PC-9 (cell line): ENCODE data around the gene AASS. TPM values are rescaled to one million over a fixed set of nuclear protein-coding genes. Genes with fewer than 3 reads are reported as not detected.
A peak's percentile ranks its signal among the peaks of the same experiment; 100 is the strongest.

Experiments
- BruUV-seq: library from RNA; stranded (reverse); fragments of 400-500 nt; replicated peaks from 2 replicates; lab custom pipeline; 2021; lab: Mats Ljungman, UMichigan
- CTCF ChIA-PET: fragments of 300-600 bp; sonication (Branson Sonifier 250); formaldehyde crosslinking; loops from one replicate; lab custom pipeline; 2022; ENCODE audit warnings: antibody characterized with exemption; lab: Charles Lee
- POLR2A ChIA-PET: fragments of 300-600 bp; sonication (Branson Sonifier 250); formaldehyde crosslinking; loops from one replicate; lab custom pipeline; 2022; ENCODE audit warnings: antibody characterized with exemption; ENCODE audit not compliant: unreplicated experiment; lab: Charles Lee
- DNase-seq, 2 experiments: peaks; one replicate each; pipeline versions ENCODE4 v3.0.0 to v3.0.0-alpha.2; 2015 to 2022; ENCODE audit warnings: mixed read lengths in 1 of 2
- H2AFZ ChIP-seq: fragments of 200-600 bp; sonication (generic); 2 replicates; pipeline ENCODE4 v1.8.1; 2017; ENCODE audit warnings: antibody characterized with exemption
- H3F3A ChIP-seq: fragments of 200-600 bp; sonication (generic); 2 replicates; pipeline ENCODE4 v1.8.1; 2017; ENCODE audit warnings: antibody characterized with exemption, mild to moderate bottlenecking, low read depth; ENCODE audit not compliant: insufficient read depth
- H3K27ac ChIP-seq: fragments of 200-600 bp; sonication (generic); 2 replicates; pipeline ENCODE4 v1.6.1; 2016; ENCODE audit warnings: mixed run types
- H3K27me3 ChIP-seq: fragments of 200-600 bp; sonication (generic); 2 replicates; pipeline ENCODE4 v1.6.1; 2016; ENCODE audit warnings: low read depth, mixed run types; ENCODE audit not compliant: insufficient read depth
- H3K36me3 ChIP-seq: fragments of 200-600 bp; sonication (generic); 2 replicates; pipeline ENCODE4 v1.6.1; 2016; ENCODE audit warnings: low read depth, mixed run types
- H3K4me1 ChIP-seq: fragments of 200-600 bp; sonication (generic); replicated peaks from 2 replicates; pipeline ENCODE4 v1.6.1; 2016; ENCODE audit warnings: mixed run types; ENCODE audit not compliant: insufficient read depth
- H3K4me2 ChIP-seq: fragments of 200-600 bp; sonication (generic); 2 replicates; pipeline ENCODE4 v1.6.1; 2017; ENCODE audit warnings: mixed run types
- H3K4me3 ChIP-seq: fragments of 200-600 bp; sonication (generic); 2 replicates; pipeline ENCODE4 v1.6.1; 2016; ENCODE audit warnings: mixed run types
- H3K79me2 ChIP-seq: fragments of 200-600 bp; sonication (generic); 2 replicates; pipeline ENCODE4 v1.6.1; 2017; ENCODE audit warnings: low read depth, mixed run types
- H3K9me2 ChIP-seq: fragments of 200-600 bp; sonication (generic); 2 replicates; pipeline ENCODE4 v1.8.1; 2017; ENCODE audit warnings: mild to moderate bottlenecking; ENCODE audit not compliant: insufficient read depth
- H3K9me3 ChIP-seq: fragments of 200-600 bp; sonication (generic); 2 replicates; pipeline ENCODE4 v1.8.1; 2016; ENCODE audit warnings: low read depth; ENCODE audit not compliant: insufficient read depth
- H4K20me1 ChIP-seq: fragments of 200-600 bp; sonication (generic); 2 replicates; pipeline ENCODE4 v1.8.1; 2017; ENCODE audit not compliant: insufficient read depth
- EZH2 ChIP-seq: fragments of 200-600 bp; sonication (generic); IDR thresholded peaks from 2 replicates; pipeline ENCODE4 v1.8.0; 2017; ENCODE audit warnings: antibody characterized with exemption, low read depth
- intact Hi-C: fragments of 100-400 bp; cut with micrococcal nuclease; formaldehyde crosslinking; loops from one replicate; pipeline ENCODE4 v1.10.0; 2022; ENCODE audit not compliant: unreplicated experiment
- total RNA-seq: library from RNA; stranded (reverse); gene quantifications from 2 replicates; pipeline ENCODE4 v1.2.3, GENCODE V29; 2021
- TF ChIP-seq, protein P1 (sequence below): fragments of 200-600 bp; sonication (generic); conservative IDR thresholded peaks from 2 replicates; pipeline ENCODE4 v1.6.1; 2017; ENCODE audit warnings: mixed run types, antibody characterized with exemption, mild to moderate bottlenecking, moderate library complexity

AASS gene
- total RNA-seq, 1 experiment from 2014 or later: 8.5 TPM

DNA sequence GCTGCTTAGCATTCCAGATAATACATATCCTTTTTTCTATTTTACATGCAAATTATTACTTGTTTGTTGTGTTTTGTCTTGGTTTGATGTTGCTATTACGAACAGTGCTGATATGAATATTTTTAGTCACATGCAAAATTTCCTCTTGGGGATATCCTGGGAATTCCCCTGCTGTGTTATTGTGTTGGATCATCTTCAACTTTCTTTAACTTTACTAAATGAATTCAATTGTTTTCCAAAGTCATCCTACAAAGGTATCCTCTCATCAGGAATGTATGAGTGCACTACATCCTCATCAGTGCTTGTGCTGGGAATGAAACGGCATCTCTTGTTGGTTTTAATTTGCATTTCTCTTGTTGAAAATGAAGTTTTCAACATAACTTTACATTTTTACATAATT is 87.1 kb downstream of the AASS start:
- no peak overlapping the region for H3K4me3 ChIP-seq
- TF ChIP-seq, protein P1, sequence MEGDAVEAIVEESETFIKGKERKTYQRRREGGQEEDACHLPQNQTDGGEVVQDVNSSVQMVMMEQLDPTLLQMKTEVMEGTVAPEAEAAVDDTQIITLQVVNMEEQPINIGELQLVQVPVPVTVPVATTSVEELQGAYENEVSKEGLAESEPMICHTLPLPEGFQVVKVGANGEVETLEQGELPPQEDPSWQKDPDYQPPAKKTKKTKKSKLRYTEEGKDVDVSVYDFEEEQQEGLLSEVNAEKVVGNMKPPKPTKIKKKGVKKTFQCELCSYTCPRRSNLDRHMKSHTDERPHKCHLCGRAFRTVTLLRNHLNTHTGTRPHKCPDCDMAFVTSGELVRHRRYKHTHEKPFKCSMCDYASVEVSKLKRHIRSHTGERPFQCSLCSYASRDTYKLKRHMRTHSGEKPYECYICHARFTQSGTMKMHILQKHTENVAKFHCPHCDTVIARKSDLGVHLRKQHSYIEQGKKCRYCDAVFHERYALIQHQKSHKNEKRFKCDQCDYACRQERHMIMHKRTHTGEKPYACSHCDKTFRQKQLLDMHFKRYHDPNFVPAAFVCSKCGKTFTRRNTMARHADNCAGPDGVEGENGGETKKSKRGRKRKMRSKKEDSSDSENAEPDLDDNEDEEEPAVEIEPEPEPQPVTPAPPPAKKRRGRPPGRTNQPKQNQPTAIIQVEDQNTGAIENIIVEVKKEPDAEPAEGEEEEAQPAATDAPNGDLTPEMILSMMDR: no peak
- H3K9me2 ChIP-seq: no peaks in the 10 kb centered on the region
- ChIA-PET POLR2A (no interaction called here), CTCF (no interaction called here)
- no peaks in the 10 kb centered on the region for H3K4me1 ChIP-seq
- H3K9me3 ChIP-seq: no peaks in the 10 kb centered on the region
- no TSS peak for BruUV-seq
- no peak for DNase-seq
- intact Hi-C loops: no loop called here
- no peak overlapping the region for H3K4me2 ChIP-seq
- no peaks in the 10 kb centered on the region for H4K20me1 ChIP-seq
- H2AFZ ChIP-seq: no peak overlapping the region
- H3K36me3 ChIP-seq: no peaks in the 10 kb centered on the region
- no peak overlapping the region for H3K27ac ChIP-seq
- no peaks in the 10 kb centered on the region for H3F3A ChIP-seq
- H3K27me3 ChIP-seq: no peaks in the 10 kb centered on the region
- H3K79me2 ChIP-seq: no peaks in the 10 kb centered on the region

DNA sequence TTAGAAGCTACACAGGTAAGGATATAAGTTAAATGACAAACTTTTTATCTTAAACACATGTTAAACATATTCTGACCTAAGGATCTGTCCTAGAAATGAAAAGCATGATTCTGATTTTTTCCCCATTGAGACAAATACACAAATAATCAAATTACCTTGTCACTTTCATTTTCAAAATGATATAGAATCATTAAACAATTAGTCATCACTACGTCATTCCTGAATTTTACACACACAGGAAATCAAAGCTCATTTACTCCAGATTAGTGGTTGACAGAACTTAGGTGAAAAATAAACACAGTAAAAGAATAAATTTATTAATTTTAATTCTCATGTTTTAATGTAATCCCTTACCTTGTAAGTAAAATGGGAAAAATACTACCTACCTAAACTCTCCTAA is 89.0 kb downstream of the AASS start:
- no peak for DNase-seq
- Histone ChIP-seq H4K20me1 (no peaks in the 10 kb centered on the region), H3K36me3 (no peaks in the 10 kb centered on the region), H3K27me3 (no peaks in the 10 kb centered on the region), H3K9me3 (no peaks in the 10 kb centered on the region), H3K4me1 (no peaks in the 10 kb centered on the region), H3K4me3 (no peak overlapping the region), H3F3A (no peaks in the 10 kb centered on the region), H3K4me2 (0 out of 2 replicates have a peak overlapping the region, but pooled peaks have one; percentile 14), H3K27ac (no peak overlapping the region), H2AFZ (peak overlapping the region; percentile 19; the same call in 1 of the 2 replicates), H3K79me2 (no peaks in the 10 kb centered on the region), H3K9me2 (no peaks in the 10 kb centered on the region)
- intact Hi-C loops: no loop called here
- ChIA-PET CTCF (no interaction called here), POLR2A (interaction anchor here (0.7 kb wide), 1 partner anchor 704 kb away, joined by 3 read pairs; no protein-coding TSS in a partner anchor)
- no peak for TF ChIP-seq EZH2
- TF ChIP-seq, protein P1: no peak
- no TSS peak for BruUV-seq

- no TSS peak for BruUV-seq
- POLR2A ChIA-PET: no interaction called here
- Histone ChIP-seq H3K79me2 (no peaks in the 10 kb centered on the region), H3K27ac (no peak overlapping the region), H3K4me3 (no peak overlapping the region), H3K36me3 (no peaks in the 10 kb centered on the region), H4K20me1 (no peaks in the 10 kb centered on the region), H3K9me2 (no peaks in the 10 kb centered on the region), H3F3A (no peaks in the 10 kb centered on the region), H2AFZ (no peak overlapping the region), H3K4me2 (no peak overlapping the region), H3K9me3 (no peaks in the 10 kb centered on the region), H3K4me1 (no peaks in the 10 kb centered on the region), H3K27me3 (no peaks in the 10 kb centered on the region)
- CTCF ChIA-PET: no interaction called here
- intact Hi-C loops: no loop called here
- TF ChIP-seq EZH2: no peak
- TF ChIP-seq, protein P1: no peak
- DNase-seq: no peak
Measured at GRCh38 chr7:122054393-122054792, 89.7 kb downstream of the AASS start.
